ENCODE data around the gene HDAC4.

DNA sequence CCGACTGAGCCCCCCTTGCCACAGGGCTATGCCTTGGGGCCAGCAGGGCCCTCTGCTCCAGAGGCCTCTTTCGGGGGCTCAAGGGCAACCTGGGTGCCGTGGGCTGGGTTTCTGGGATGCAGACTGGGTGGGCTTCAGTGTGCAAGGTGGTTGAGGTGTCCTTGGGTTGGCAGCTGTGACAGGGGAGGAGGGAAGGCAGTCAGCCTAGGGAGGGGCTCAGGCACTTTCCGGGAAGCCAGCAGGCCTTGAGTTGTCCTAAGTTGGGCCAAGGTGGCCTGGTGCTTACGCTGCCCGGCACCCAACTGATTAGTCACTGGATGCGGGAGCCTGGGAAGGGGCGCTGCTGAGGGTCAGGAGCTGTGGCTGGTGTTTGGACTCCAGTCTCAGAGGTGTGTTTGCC is 353.4 kb downstream of the HDAC4 start:
- TF ChIP-seq CTCF (IDR thresholded peaks at IDR 0.05) (no peak), EP300 (IDR thresholded peaks at IDR 0.05) (no peak), POLR2A (IDR thresholded peaks at IDR 0.05) (no peak)
